ENCODE results near the gene USP53.

GRCh38 chr4:119246177-119246733 is 33.7 kb downstream of the USP53 start:
- no peak for TF ChIP-seq CTCF (conservative IDR thresholded peaks at IDR 0.05; ENCODE audit: low read depth in 2 of 2)
- TF ChIP-seq ZNF462 (CRISPR knock-in tag; IDR thresholded peaks at IDR 0.05): no peak
- TF ChIP-seq POLR2AphosphoS5 (IDR thresholded peaks at IDR 0.05; ENCODE audit: low read depth): no peak
- TF ChIP-seq EZH2 (IDR thresholded peaks at IDR 0.05; ENCODE audit: low read depth, unreplicated experiment): no peak
- no peak for TF ChIP-seq EZH2phosphoT487 (IDR thresholded peaks at IDR 0.05; ENCODE audit: unreplicated experiment)
- TF ChIP-seq REST (IDR thresholded peaks at IDR 0.05; ENCODE audit: unreplicated experiment): no peak
- TF ChIP-seq CREB1 (CRISPR knock-in tag; IDR thresholded peaks at IDR 0.05; ENCODE audit: low read depth): no peak
- no peak for TF ChIP-seq NANOG (IDR thresholded peaks at IDR 0.05; ENCODE audit: borderline replicate concordance)
- TF ChIP-seq JUNB (IDR thresholded peaks at IDR 0.05; ENCODE audit: unreplicated experiment): no peak
- TF ChIP-seq ETS1 (IDR thresholded peaks at IDR 0.05): no peak
- no peak for TF ChIP-seq ZNF114 (CRISPR knock-in tag; IDR thresholded peaks at IDR 0.05)
- no peak for TF ChIP-seq STAT1 (IDR thresholded peaks at IDR 0.05; ENCODE audit: unreplicated experiment)

Measured in GM23338 (cell line).